Measurements from ENCODE around the gene GCSH.

Gene GCSH

GRCh38 chr16:81101702-81102101 is 5.5 kb upstream of the GCSH start:
- DNase-seq (ENCODE audit: low read depth): no peak

- DNase-seq (ENCODE audit: low read depth): no peak
These were observed 3.8 kb upstream of the GCSH start for GRCh38 chr16:81099958-81100357.

- no peak for DNase-seq (ENCODE audit: low read depth)
These were observed 1.0 kb upstream of the GCSH start for GRCh38 chr16:81097230-81097629.

- no peak for DNase-seq (ENCODE audit: low read depth)
These were observed 567 bp upstream of the GCSH start for GRCh38 chr16:81096715-81097208.

GRCh38 chr16:81095653-81095952 is 592 bp downstream of the GCSH start:
- no peak for DNase-seq (ENCODE audit: low read depth)

DNA sequence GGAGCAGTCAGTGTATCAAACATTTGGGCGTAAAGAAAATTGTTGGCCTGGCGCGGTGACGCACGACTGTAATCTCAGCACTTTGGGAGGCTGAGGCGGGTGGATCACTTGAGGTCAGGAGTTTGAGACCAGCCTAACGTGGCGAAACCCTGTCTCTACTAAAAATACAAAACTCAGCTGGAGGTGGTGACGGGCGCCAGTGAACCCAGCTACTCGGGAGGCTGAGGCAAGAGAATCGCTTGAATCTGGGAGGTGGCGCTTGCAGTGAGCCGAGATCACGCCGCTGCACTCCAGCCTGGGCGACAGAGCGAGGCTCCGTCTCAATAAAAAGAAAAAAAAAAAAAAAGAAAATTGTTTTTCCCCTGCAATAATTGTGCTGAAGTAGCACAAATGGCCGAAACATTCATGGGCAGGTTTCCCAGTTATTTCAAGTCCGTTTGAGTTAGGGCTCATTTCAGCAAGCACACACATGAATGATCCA is 1.4 kb downstream of the GCSH start:
- no peak for DNase-seq (ENCODE audit: low read depth)

DNA sequence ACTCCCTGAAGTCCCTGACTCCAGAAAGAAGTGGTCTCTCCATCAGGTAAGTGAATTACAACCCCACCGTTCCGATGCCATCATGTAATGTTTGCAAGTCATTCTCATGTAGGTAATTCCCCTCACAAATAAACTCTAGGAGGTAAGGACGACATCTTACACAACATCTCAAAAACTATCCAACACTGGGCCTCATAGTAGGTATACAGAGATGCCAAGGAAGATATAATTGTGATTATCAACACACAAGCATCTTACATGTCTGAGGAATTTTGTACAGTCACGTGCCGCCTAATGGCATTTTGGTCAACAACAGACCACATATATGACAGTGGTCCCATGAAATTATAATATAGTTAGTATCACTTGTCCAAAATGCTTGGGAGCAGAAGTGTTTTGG is 7.4 kb downstream of the GCSH start:
- no peak for DNase-seq (ENCODE audit: low read depth)

- no peak for DNase-seq (ENCODE audit: low read depth)
These were observed 15.2 kb downstream of the GCSH start for GRCh38 chr16:81081014-81081413.

DNA sequence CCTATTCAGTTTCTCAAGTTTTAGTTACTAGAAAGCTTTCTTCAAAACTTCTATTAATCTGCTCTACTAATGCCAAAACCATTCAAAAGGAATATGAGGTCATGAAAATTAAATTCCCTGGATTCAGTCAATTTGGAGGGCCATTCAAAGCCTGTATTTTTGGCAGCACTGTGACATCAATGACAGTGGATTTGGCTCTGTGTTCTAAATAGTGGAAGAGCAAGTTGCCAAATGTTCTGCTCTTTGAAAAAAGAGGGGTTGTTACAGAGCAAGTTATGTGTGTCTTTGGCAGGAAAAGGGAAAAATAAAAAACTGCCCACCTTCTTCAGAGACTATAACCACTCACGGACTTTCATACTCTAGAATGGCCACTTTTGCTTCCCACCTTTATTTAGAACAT is 16.0 kb downstream of the GCSH start:
- no peak for DNase-seq (ENCODE audit: low read depth)

- DNase-seq (ENCODE audit: low read depth): peak; percentile 91
These were observed 18.9 kb downstream of the GCSH start, which contains the start of gene C16orf46 for GRCh38 chr16:81077076-81077940. C16orf46 (minus strand) TSS chr16:81077238; CDS start chr16:81063955, 13,283 bp downstream.

DNA sequence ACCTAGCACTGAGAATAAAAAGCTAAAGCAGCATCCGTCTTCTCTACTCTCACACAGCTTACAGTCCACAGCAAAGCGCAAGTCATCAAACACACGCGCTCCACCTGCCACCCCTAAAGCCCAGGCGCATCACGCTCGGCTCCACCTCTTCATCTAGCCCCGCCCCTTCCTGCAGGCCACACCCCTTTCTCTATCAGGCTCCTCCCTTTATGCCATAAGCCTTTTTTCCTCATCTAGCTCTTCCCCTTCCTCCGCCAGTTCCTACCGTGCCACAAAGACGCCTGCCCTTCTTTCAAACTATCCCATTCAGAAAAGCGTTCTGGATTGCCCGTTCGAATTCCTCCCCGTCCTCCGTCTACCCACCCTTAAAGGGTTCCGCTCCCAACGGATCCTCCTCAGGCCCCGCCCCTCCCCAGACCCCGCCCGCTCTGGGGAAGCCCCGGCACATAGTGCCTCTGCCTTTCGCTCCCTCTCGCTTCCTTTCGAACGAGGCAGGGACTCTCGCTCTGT is 19.6 kb downstream of the GCSH start:
- DNase-seq (ENCODE audit: low read depth): peak; percentile 61

- DNase-seq (ENCODE audit: low read depth): no peak
These were observed 22.4 kb downstream of the GCSH start for GRCh38 chr16:81073560-81074330.

DNA sequence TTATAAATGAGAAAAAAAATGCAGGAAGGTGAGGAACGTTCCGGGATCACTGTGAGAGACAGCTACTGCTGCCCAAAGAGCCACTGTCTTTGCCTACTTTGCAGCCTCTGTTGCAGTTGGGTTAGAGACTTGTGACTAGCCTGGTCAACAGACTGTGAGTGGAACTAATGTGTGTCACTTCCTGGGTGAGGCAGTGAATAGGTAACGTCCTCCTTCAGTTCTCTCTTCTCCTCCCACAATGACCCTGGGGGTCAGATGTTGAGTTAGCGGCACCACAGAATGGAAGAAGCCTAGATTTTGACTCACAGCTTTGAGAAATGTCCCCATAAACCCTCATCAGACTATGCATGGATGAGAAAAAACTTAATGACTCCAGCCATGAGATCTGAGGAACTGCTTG is 24.4 kb downstream of the GCSH start:
- DNase-seq (ENCODE audit: low read depth): no peak

- DNase-seq (ENCODE audit: low read depth): no peak
These were observed 25.2 kb downstream of the GCSH start for GRCh38 chr16:81070979-81071378.

GRCh38 chr16:81069063-81069462 is 27.1 kb downstream of the GCSH start:
- no peak for DNase-seq (ENCODE audit: low read depth)

DNA sequence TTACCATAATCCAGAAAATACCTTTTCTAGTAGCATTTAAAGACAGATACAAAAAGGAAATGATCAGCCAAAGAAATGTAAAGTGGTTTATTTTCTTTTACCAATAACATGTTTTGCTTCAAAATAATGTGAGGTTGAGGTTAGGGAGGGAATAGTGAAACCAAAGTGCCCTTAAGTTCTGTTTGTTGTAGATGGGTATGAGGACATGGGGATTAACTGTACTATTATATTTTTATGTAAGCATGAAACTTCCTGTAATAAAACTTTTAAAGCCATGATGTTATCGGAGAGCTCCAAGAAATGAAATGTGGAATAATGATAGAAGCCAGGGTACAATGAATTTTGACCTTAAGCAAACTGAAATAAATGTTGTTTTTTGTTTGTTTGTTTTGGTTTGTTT is 29.0 kb downstream of the GCSH start:
- no peak for DNase-seq (ENCODE audit: low read depth)

DNA sequence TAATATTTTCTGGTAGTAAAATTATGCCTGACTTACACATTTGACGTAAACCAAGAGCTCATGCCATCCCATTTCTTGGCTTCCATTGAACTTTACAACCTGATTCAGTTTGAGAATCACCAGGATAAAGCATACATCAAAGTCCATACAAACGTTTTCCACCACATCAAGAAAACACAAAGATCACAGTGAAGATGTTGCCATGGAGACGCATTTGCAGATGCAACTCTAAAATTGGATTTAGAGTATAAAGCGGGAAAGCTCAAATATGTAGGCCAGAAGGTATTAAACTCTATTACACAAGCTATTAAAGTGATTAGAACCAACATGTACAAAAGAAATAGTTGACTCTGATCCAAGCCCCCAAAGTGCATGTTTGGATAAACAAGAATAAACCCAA is 29.5 kb downstream of the GCSH start:
- no peak for DNase-seq (ENCODE audit: low read depth)

DNA sequence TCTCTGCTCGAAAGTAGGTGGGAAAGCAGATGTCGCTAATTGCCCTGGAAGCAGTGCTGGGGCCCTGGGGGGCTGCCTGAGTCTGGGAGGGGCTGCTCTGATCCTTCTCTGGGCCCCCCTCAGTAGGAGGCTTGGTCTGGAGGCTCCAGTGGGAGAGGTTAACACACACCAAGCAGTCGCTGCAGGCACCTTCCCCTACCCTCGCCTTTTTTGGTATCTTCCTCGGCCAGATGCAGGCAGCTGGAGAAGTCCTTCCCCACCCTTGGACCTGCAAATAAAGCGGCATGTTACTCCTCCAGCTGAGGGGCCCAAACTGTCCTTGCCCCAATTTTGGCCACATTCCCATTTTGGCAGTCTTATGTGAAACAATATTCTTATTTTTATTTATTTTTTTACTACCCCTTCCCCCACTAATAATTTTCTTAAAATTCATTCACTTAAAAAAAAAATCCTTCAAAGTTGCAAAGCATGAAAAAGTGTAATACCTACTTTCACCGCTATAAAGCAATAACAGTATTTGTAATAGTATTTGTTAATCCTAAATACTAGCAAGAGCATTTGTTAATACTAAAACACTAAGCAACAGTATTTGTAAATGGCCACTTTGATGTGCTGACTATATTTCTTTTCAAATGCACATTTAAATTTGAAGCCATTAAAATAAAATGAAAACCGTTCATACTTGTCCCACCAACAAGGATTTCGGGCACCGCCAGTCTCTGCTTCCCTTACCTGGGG is 34.2 kb downstream of the GCSH start:
- no peak for DNase-seq (ENCODE audit: low read depth)

DNA sequence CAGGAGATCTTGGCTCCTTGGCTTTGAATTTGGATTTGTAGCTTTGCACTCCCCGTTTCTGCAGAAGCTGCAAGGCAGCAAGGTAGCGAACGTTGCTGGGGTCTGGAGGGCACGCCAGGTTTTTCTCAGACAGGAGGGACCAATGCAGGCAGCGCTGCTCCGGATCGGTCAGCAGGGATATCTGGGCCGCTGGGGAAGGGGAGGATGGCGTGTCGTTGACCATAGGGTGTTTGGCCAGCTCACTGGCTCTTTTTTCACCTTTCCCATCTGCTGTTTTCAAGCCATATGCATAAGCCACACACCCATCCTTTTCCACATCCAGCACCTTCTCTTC is 34.9 kb downstream of the GCSH start:
- DNase-seq (ENCODE audit: low read depth): no peak

GRCh38 chr16:81060576-81061306 is 35.5 kb downstream of the GCSH start:
- no peak for DNase-seq (ENCODE audit: low read depth)

- no peak for DNase-seq (ENCODE audit: low read depth)
These were observed 42.4 kb downstream of the GCSH start for GRCh38 chr16:81053761-81054160.

DNA sequence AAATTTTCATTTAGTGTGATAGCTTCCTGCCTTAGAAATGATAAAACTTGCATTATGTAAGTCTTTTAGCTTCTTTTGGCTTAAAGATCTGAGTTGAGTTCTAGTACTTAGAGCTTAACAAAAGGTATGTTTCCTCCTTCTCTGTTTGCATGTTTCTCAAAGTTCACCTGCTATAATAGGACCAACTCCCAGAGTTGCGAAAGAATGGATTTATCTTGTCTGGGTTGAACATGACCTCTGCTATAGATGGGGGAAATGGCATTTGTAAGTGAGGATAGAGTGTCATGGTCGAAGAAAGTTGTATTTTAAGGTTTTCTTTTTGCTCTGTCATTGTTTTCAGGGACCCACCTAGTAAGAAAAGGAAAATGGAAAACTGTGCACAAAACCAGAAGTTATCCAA is 53.4 kb downstream of the GCSH start:
- no peak for DNase-seq (ENCODE audit: low read depth)
